HG02623 (cell line): Measurements from ENCODE around the gene SHROOM3.

Experiments used
- ATAC-seq: cut with Tn5 transposase; IDR thresholded peaks from one replicate; pipeline ENCODE4 v1.9.1; 2021; ENCODE audit warnings: moderate library complexity; ENCODE audit not compliant: unreplicated experiment

Gene SHROOM3

GRCh38 chr4:76616526-76616925 lies 181.5 kb downstream of the SHROOM3 start:
- ATAC-seq: no peak

DNA sequence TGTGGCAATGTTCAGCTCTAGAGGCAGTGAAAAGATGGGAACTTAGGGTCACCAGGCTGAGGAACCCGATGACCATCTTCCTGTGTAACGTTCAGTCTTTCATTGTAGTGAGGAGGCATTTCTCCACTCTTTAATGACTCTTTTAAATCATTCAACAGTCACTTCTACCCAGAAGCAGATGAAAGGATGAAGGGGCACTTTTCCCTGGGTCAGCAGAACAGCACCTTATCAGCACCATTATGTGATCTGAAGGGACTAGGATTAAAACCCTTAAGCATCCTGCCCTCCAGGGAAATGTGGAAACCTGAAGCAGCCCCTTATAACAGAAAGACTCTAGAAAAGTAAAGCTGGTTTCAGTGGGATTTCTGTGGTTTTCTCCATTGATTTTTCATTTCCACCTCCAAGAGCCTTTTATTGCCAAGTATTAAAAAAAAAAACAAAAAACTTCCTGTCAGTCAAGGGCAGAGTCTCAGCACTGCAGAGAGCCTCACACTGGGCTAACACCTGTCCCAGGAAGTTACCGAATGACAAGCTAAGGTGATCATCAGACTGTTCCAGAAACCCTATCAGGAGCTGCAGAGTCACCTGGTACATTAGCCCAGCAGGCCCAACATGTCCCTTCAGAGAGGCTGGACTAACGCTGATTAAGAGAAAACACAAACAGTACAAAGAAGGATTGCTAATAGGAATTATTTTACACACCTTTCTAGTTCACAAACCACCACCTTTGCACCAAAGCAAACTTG lies 185.9 kb downstream of the SHROOM3 start:
- no peak for ATAC-seq

GRCh38 chr4:76622126-76622525 lies 187.1 kb downstream of the SHROOM3 start:
- no peak for ATAC-seq

DNA sequence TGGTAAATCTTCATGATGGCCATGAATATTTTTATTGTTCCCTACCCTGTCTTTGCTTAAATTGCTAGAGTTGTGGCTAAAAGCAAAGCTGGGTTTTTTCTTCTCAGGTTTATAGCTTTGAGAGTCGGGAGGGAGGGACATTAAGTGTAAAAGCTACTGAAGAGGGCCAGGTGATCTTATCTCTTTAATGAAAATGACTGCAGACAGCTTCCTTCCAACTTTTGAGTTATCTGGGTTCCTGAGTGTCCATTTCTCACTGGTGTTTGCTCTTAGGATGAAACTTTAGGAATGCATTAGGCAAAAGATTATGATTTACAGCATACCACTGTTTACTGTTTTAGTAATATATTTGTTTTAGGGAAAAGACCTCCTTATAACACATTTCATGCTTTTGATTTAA lies 187.7 kb downstream of the SHROOM3 start:
- ATAC-seq: no peak

DNA sequence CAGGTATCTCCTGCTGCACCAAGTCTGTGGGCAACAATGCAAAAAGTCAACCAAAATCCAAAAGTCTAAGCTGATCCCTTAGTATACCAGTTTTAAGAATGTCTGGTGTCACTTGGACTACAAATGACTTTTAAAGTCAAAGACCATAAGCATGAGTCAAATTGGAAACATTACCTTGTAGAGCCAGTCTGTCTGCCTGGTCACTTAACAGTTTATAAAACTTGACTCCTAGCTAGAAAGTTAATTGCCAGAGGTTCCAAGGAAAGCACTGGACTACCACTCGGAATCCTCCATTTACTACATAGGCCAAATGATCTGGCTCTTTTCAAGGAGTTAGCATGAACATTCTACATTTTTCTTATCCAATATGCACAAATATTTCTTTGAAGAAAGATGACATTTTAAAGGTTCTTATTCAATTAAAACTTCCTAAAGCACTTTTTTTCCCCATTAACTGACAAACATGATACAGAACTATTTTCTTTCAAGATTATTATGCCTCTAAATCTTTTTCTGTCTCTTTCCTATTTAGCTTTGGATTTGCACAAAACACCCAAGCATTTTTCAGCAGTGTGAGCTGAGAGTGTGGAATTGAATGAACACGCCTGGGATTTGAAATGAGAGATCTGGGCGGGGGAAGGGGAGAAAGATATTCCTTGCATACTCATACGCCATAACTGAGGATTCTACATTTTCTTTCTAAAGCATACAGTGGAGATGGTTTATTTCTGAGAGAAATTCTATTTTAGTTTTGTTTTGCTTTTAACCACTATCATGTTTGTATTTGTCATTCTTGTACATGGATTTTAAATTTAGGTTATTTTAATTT lies 188.4 kb downstream of the SHROOM3 start:
- no peak for ATAC-seq

GRCh38 chr4:76624241-76624681 lies 189.2 kb downstream of the SHROOM3 start:
- ATAC-seq: no peak

GRCh38 chr4:76624931-76625715 lies 190.1 kb downstream of the SHROOM3 start:
- ATAC-seq: no peak

GRCh38 chr4:76626686-76627465 lies 191.8 kb downstream of the SHROOM3 start:
- ATAC-seq: no peak

DNA sequence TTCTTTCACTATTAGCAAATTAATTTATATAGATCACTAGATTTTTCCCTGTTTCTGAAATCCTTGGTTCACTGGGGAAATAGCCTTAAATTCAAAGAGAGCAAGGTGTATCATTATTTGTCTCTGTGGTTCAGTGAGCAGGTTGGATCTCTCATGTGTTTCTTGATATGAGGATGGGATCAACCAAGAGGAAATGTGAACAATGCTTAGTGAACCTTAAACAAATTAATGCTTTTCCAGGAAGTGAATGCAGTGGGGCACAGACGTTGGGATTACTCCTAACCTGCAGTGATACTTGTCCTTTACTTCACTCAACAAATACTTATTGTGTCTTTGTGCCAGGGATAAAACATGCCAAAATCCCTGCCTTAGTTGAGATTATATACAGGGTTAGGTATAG lies 193.2 kb downstream of the SHROOM3 start:
- ATAC-seq: no peak

- ATAC-seq: no peak
These were observed 195.7 kb downstream of the SHROOM3 start for GRCh38 chr4:76630741-76631140.

DNA sequence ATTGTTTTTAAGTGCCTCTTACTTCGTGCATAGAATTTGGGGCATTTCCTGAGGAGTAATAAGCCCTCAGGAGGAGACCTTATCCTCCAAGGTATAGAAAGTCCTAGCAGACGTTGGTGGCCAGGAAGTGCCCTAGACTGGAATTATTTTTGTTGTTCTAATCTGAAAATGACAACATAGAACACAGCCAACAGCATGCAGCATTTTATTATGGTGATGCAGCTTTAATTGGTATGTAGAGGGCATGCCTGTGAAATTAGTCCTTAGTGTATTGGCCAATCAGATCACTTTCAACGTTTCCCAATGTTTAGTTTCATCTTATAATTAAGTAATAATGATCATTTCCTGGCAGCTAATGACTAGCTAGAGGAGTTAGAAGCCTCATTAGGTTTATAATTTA lies 199.2 kb downstream of the SHROOM3 start:
- no peak for ATAC-seq

- no peak for ATAC-seq
These were observed 202.8 kb downstream of the SHROOM3 start for GRCh38 chr4:76637712-76638361.

DNA sequence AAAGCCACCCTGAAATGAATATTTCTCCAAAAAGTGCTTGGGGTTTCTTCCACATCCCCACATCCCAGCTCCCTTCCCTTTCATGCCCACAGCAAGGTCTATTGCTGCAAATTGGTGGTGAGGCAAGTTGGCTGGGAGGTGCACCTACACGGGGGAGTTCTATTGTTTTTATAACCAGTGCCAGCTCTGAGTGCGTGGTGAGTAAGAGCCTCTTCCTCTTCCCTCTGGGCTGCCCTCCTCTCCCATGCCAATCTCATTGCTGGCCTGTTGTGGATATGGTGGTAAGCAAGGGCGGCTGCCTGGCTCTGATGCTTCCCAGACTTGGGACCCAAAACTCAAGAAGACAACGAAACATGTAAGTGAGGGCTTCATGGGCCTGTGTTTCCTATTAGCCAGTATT lies 204.3 kb downstream of the SHROOM3 start:
- no peak for ATAC-seq

DNA sequence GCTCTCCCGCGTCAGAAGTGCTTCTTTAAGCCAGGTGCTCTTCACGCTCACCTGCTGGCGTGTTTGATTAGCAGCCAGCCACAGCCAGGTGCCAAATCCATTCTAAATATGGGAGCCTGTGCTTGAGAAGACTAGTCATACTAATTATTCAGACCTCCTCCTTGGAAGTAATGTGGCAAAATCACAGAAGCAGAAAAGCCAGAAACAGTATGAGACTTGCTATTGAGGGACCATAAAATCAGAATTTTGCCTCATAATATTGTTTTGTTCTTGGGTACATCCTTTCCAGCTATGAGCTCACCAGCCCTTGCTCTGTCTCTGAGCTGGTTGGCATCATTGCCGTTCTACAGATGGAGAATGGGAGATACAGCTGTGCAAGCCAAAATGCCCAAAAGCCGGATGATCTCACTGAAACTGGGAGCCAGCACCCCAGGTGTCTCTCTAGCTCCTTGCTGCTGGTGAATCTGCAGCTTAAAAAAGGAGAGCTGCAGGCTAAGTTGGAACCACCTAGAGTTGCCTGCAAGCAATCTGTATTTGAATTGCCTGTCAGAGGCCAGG lies 205.4 kb downstream of the SHROOM3 start:
- no peak for ATAC-seq

DNA sequence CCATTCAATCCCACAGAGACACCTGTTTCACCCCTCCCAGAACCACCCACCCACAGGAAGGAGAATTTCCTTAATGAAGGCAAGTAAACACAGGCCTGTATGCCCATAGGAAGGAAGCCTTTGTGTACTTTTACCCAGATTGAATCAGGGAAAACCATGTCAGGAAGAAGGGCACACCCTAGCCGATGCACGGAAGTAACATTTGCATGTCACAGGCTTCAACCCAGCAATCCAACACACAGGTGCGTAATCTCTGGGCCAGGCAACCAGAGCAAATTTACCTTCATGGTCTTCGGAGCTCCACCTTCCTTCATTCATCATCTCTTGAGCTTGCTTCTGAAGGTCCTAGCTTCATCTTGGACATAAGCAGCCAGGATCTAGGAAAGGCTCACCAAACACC lies 206.3 kb downstream of the SHROOM3 start:
- no peak for ATAC-seq

GRCh38 chr4:76641758-76642157 lies 206.7 kb downstream of the SHROOM3 start:
- no peak for ATAC-seq

DNA sequence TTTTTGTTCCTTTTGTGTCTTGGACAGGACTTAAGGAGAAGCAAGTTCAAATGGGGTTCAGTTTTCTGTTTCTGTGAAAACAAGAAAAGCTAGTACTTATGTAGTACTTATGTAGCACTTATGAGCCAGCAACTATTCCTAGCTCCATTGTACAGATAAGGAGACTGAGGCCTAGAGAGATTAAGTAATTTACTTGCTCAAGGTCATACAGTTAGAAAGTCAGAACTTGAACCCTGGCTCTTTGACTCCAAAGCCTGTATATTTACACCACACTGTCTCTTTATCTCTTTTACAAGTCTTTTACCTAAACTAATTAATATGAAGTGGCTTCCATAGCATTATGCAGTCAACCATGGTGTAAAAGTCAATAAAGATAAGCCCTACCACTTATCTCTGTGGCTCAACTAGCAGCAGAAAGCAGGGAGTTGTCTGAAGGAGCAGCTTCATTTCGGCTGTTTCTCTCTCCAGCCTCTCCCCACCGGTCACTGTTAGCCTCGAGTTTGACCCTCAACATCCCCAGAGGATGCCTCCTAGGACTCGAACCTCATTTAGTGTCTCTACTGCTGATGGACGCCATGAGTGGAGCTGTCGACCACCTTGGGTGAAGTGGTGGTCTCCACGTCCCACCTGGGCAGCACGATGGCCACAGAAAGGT lies 209.9 kb downstream of the SHROOM3 start:
- ATAC-seq: no peak

- no peak for ATAC-seq
These were observed 214.1 kb downstream of the SHROOM3 start for GRCh38 chr4:76649086-76649485.

- no peak for ATAC-seq
These were observed 216.6 kb downstream of the SHROOM3 start for GRCh38 chr4:76651616-76652015.
